ACC112 (cell line): Measurements from ENCODE around the gene TJAP1.

Experiments
- H2AFZ ChIP-seq: fragments of 200-600 bp; sonication (generic); one replicate; pipeline ENCODE4 v1.6.0; 2017; ENCODE audit warnings: antibody characterized with exemption, low read length; ENCODE audit not compliant: unreplicated experiment
- H3K27ac ChIP-seq: fragments of 200-600 bp; sonication (generic); 2 replicates; pipeline ENCODE4 v1.5.1; 2014; ENCODE audit warnings: low read depth, mild to moderate bottlenecking, antibody characterized with exemption, low read length, moderate library complexity
- H3K27me3 ChIP-seq: fragments of 200-600 bp; sonication (generic); 2 replicates; pipeline ENCODE4 v1.6.1; 2014; ENCODE audit warnings: mild to moderate bottlenecking, antibody characterized with exemption, low read length, moderate library complexity, mixed read lengths; ENCODE audit not compliant: insufficient read depth
- H3K36me3 ChIP-seq: fragments of 200-600 bp; sonication (generic); 2 replicates; pipeline ENCODE4 v1.6.1; 2016; ENCODE audit warnings: mild to moderate bottlenecking, antibody characterized with exemption, low read length, moderate library complexity, mixed read lengths; ENCODE audit not compliant: insufficient read depth
- H3K4me1 ChIP-seq: fragments of 200-600 bp; sonication (generic); one replicate; pipeline ENCODE4 v1.6.1; 2016; ENCODE audit warnings: low read length, mixed read lengths; ENCODE audit not compliant: insufficient read depth, unreplicated experiment, control insufficient read depth
- H3K4me3 ChIP-seq: fragments of 200-600 bp; sonication (generic); 2 replicates; pipeline ENCODE4 v1.5.1; 2014; ENCODE audit warnings: mild to moderate bottlenecking, low read depth, low read length
- H3K79me2 ChIP-seq: fragments of 200-600 bp; sonication (generic); one replicate; pipeline ENCODE4 v1.6.0; 2016; ENCODE audit warnings: low read length; ENCODE audit not compliant: control insufficient read depth, unreplicated experiment, insufficient read depth

The TJAP1 gene

GRCh38 chr6:43504756-43505593 lies 27.6 kb downstream of the TJAP1 start:
- Histone ChIP-seq H3K4me3 (no peak overlapping the region), H3K27ac (no peak overlapping the region), H3K27me3 (no peaks in the 10 kb centered on the region), H3K79me2 (no peaks in the 10 kb centered on the region), H2AFZ (no peak overlapping the region), H3K4me1 (no peaks in the 10 kb centered on the region), H3K36me3 (no peaks in the 10 kb centered on the region; the same call in 1 of the 2 replicates)

- H3K36me3 ChIP-seq: no peaks in the 10 kb centered on the region
Observed at GRCh38 chr6:43505718-43506117, 28.3 kb downstream of the TJAP1 start.

GRCh38 chr6:43506171-43506570 lies 28.8 kb downstream of the TJAP1 start:
- no peaks in the 10 kb centered on the region for H3K27me3 ChIP-seq
- no peak overlapping the region for H3K27ac ChIP-seq
- H2AFZ ChIP-seq: no peak overlapping the region
- no peaks in the 10 kb centered on the region; the same call in 1 of the 2 replicates for H3K36me3 ChIP-seq
- H3K79me2 ChIP-seq: no peaks in the 10 kb centered on the region
- H3K4me1 ChIP-seq: peaks cover 4% of the 10 kb centered on the region
- no peak overlapping the region for H3K4me3 ChIP-seq

More at GRCh38 chr6:43505718-43506117, 28.3 kb downstream of the TJAP1 start:
- Histone ChIP-seq H3K79me2 (no peaks in the 10 kb centered on the region), H3K4me1 (peaks cover 3% of the 10 kb centered on the region), H3K27me3 (no peaks in the 10 kb centered on the region), H3K27ac (no peak overlapping the region), H2AFZ (no peak overlapping the region), H3K4me3 (no peak overlapping the region)

- no peak overlapping the region for H3K4me3 ChIP-seq
- no peak overlapping the region for H2AFZ ChIP-seq
- H3K36me3 ChIP-seq: no peaks in the 10 kb centered on the region; the same call in none of the 2 replicates
- no peaks in the 10 kb centered on the region for H3K79me2 ChIP-seq
- peaks cover 4% of the 10 kb centered on the region for H3K4me1 ChIP-seq
- H3K27ac ChIP-seq: no peak overlapping the region
- no peaks in the 10 kb centered on the region for H3K27me3 ChIP-seq
Observed at GRCh38 chr6:43506667-43507471, 29.5 kb downstream of the TJAP1 start.

GRCh38 chr6:43508481-43509141 lies 31.2 kb downstream of the TJAP1 start:
- Histone ChIP-seq H2AFZ (no peak overlapping the region), H3K27ac (no peak overlapping the region), H3K79me2 (no peaks in the 10 kb centered on the region), H3K27me3 (no peaks in the 10 kb centered on the region), H3K4me3 (peak overlapping the region; percentile 79; the same call in 1 of the 2 replicates), H3K4me1 (peaks cover 4% of the 10 kb centered on the region), H3K36me3 (no peaks in the 10 kb centered on the region; the same call in none of the 2 replicates)

- Histone ChIP-seq H3K36me3 (peaks cover under 1% of the 10 kb centered on the region), H3K79me2 (peaks cover 3% of the 10 kb centered on the region), H3K27me3 (no peaks in the 10 kb centered on the region), H3K4me3 (peak overlapping the region; percentile 79), H3K4me1 (peaks cover 6% of the 10 kb centered on the region), H3K27ac (no peak overlapping the region), H2AFZ (peak overlapping the region; percentile 71)
Observed at GRCh38 chr6:43509142-43509983, 32.0 kb downstream of the TJAP1 start.

- peaks cover 14% of the 10 kb centered on the region for H3K4me1 ChIP-seq
- peaks cover 10% of the 10 kb centered on the region for H3K79me2 ChIP-seq
- no peaks in the 10 kb centered on the region for H3K27me3 ChIP-seq
- peak within 1 kb of the TSS; percentile 79 for H3K4me3 ChIP-seq
- H3K36me3 ChIP-seq: peaks cover 7% of the 10 kb centered on the region
- peak within 1 kb of the TSS; percentile 71 for H2AFZ ChIP-seq
- H3K27ac ChIP-seq: peak within 1 kb of the TSS; percentile 17; the same call in 1 of the 2 replicates
Observed at GRCh38 chr6:43509984-43510826, 32.8 kb downstream of the TJAP1 start, which contains the start of gene LRRC73. TSS of gene LRRC73 (minus strand) at chr6:43510346. CDS start at chr6:43509785, 561 bp downstream.

- peak overlapping the region; percentile 79 for H3K4me3 ChIP-seq
- H3K4me1 ChIP-seq: peaks cover 20% of the 10 kb centered on the region
- H3K79me2 ChIP-seq: peaks cover 16% of the 10 kb centered on the region
- no peaks in the 10 kb centered on the region for H3K27me3 ChIP-seq
- peak overlapping the region; percentile 7 for H2AFZ ChIP-seq
- peak overlapping the region; percentile 17; the same call in 1 of the 2 replicates for H3K27ac ChIP-seq
- H3K36me3 ChIP-seq: peaks cover 12% of the 10 kb centered on the region
Observed at GRCh38 chr6:43510827-43511163, 33.4 kb downstream of the TJAP1 start.

- Histone ChIP-seq H3K36me3 (peaks cover 12% of the 10 kb centered on the region), H3K27me3 (no peaks in the 10 kb centered on the region), H3K4me1 (peaks cover 21% of the 10 kb centered on the region), H3K79me2 (peaks cover 25% of the 10 kb centered on the region), H3K27ac (no peak overlapping the region), H3K4me3 (no peak overlapping the region), H2AFZ (no peak overlapping the region)
Observed at GRCh38 chr6:43511824-43512415, 34.5 kb downstream of the TJAP1 start.
